ENCODE data around the gene MKNK1.

DNA sequence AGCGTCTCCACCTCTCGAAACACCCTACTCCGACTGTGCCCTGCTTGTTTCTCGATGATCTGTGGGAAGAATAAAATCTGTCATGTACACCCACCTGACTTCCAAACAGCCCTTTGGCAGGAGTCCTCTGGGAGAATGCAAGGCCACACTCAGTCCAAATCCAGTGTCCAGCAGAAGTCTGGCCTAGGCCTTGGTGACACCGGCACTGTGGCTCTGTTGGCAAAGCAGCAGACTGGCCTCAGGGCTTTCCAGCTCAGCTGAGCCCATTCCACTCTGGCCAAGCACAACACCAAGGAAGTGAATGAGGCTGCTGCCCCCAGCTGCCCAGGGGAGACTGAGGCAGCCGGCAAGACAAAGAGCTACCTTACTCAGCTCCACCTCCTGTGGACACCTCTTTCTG lies 27.5 kb downstream of the MKNK1 start:
- TF ChIP-seq, protein P1, sequence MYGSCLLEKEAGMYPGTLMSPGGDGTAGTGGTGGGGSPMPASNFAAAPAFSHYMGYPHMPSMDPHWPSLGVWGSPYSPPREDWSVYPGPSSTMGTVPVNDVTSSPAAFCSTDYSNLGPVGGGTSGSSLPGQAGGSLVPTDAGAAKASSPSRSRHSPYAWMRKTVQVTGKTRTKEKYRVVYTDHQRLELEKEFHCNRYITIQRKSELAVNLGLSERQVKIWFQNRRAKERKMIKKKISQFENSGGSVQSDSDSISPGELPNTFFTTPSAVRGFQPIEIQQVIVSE (CRISPR knock-in tag; IDR thresholded peaks at IDR 0.05; ENCODE audit: borderline replicate concordance) = no peak
- TF ChIP-seq ATF3 (CRISPR knock-in tag; conservative IDR thresholded peaks at IDR 0.05) (no peak), ETV6 (CRISPR knock-in tag; IDR thresholded peaks at IDR 0.05) (no peak), IRF2 (CRISPR knock-in tag; IDR thresholded peaks at IDR 0.05; ENCODE audit: borderline replicate concordance, low read depth) (no peak), JUN (CRISPR knock-in tag; IDR thresholded peaks at IDR 0.05) (no peak), ARID4B (CRISPR knock-in tag; IDR thresholded peaks at IDR 0.05; ENCODE audit: borderline replicate concordance) (no peak), GABPB1 (CRISPR knock-in tag; IDR thresholded peaks at IDR 0.05) (no peak), ESRRA (CRISPR knock-in tag; IDR thresholded peaks at IDR 0.05; ENCODE audit: borderline replicate concordance) (no peak), ELF4 (CRISPR knock-in tag; IDR thresholded peaks at IDR 0.05; ENCODE audit: low read depth) (no peak)
- TF ChIP-seq, protein P2, sequence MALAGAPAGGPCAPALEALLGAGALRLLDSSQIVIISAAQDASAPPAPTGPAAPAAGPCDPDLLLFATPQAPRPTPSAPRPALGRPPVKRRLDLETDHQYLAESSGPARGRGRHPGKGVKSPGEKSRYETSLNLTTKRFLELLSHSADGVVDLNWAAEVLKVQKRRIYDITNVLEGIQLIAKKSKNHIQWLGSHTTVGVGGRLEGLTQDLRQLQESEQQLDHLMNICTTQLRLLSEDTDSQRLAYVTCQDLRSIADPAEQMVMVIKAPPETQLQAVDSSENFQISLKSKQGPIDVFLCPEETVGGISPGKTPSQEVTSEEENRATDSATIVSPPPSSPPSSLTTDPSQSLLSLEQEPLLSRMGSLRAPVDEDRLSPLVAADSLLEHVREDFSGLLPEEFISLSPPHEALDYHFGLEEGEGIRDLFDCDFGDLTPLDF (CRISPR knock-in tag; IDR thresholded peaks at IDR 0.05) = no peak
- TF ChIP-seq, protein P3, sequence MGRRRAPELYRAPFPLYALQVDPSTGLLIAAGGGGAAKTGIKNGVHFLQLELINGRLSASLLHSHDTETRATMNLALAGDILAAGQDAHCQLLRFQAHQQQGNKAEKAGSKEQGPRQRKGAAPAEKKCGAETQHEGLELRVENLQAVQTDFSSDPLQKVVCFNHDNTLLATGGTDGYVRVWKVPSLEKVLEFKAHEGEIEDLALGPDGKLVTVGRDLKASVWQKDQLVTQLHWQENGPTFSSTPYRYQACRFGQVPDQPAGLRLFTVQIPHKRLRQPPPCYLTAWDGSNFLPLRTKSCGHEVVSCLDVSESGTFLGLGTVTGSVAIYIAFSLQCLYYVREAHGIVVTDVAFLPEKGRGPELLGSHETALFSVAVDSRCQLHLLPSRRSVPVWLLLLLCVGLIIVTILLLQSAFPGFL (CRISPR knock-in tag; IDR thresholded peaks at IDR 0.05; ENCODE audit: borderline replicate concordance) = no peak
- TF ChIP-seq, protein P4, sequence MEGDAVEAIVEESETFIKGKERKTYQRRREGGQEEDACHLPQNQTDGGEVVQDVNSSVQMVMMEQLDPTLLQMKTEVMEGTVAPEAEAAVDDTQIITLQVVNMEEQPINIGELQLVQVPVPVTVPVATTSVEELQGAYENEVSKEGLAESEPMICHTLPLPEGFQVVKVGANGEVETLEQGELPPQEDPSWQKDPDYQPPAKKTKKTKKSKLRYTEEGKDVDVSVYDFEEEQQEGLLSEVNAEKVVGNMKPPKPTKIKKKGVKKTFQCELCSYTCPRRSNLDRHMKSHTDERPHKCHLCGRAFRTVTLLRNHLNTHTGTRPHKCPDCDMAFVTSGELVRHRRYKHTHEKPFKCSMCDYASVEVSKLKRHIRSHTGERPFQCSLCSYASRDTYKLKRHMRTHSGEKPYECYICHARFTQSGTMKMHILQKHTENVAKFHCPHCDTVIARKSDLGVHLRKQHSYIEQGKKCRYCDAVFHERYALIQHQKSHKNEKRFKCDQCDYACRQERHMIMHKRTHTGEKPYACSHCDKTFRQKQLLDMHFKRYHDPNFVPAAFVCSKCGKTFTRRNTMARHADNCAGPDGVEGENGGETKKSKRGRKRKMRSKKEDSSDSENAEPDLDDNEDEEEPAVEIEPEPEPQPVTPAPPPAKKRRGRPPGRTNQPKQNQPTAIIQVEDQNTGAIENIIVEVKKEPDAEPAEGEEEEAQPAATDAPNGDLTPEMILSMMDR (IDR thresholded peaks at IDR 0.05) = no peak
- TF ChIP-seq, protein P5, sequence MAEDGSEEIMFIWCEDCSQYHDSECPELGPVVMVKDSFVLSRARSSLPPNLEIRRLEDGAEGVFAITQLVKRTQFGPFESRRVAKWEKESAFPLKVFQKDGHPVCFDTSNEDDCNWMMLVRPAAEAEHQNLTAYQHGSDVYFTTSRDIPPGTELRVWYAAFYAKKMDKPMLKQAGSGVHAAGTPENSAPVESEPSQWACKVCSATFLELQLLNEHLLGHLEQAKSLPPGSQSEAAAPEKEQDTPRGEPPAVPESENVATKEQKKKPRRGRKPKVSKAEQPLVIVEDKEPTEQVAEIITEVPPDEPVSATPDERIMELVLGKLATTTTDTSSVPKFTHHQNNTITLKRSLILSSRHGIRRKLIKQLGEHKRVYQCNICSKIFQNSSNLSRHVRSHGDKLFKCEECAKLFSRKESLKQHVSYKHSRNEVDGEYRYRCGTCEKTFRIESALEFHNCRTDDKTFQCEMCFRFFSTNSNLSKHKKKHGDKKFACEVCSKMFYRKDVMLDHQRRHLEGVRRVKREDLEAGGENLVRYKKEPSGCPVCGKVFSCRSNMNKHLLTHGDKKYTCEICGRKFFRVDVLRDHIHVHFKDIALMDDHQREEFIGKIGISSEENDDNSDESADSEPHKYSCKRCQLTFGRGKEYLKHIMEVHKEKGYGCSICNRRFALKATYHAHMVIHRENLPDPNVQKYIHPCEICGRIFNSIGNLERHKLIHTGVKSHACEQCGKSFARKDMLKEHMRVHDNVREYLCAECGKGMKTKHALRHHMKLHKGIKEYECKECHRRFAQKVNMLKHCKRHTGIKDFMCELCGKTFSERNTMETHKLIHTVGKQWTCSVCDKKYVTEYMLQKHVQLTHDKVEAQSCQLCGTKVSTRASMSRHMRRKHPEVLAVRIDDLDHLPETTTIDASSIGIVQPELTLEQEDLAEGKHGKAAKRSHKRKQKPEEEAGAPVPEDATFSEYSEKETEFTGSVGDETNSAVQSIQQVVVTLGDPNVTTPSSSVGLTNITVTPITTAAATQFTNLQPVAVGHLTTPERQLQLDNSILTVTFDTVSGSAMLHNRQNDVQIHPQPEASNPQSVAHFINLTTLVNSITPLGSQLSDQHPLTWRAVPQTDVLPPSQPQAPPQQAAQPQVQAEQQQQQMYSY (CRISPR knock-in tag; IDR thresholded peaks at IDR 0.05) = no peak
- TF ChIP-seq, protein P6, sequence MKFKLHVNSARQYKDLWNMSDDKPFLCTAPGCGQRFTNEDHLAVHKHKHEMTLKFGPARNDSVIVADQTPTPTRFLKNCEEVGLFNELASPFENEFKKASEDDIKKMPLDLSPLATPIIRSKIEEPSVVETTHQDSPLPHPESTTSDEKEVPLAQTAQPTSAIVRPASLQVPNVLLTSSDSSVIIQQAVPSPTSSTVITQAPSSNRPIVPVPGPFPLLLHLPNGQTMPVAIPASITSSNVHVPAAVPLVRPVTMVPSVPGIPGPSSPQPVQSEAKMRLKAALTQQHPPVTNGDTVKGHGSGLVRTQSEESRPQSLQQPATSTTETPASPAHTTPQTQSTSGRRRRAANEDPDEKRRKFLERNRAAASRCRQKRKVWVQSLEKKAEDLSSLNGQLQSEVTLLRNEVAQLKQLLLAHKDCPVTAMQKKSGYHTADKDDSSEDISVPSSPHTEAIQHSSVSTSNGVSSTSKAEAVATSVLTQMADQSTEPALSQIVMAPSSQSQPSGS (CRISPR knock-in tag; IDR thresholded peaks at IDR 0.05; ENCODE audit: borderline replicate concordance, low read depth) = no peak
